ENCODE measurements around the gene DGKI. TPM values are rescaled to one million over a fixed set of nuclear protein-coding genes. Genes with fewer than 3 reads are reported as not detected.

DGKI gene
- total RNA-seq, 1 experiment from 2014 or later, result 0.41 TPM

GRCh38 chr7:137513091-137513490, 333.7 kb downstream of the DGKI start:
- Histone ChIP-seq H4K20me1 (ENCODE audit: insufficient read depth) (no peaks in the 10 kb centered on the region), H3K4me3 (no peak overlapping the region), H3K79me2 (ENCODE audit: low read depth) (no peaks in the 10 kb centered on the region), H3K9me3 (ENCODE audit: insufficient read depth, low read depth) (no peaks in the 10 kb centered on the region), H2AFZ (no peak overlapping the region), H3K4me1 (replicated peaks; ENCODE audit: insufficient read depth) (0 out of 2 replicates have a peak, but pooled peaks cover 4% of the 10 kb centered on the region), H3K27me3 (ENCODE audit: insufficient read depth, low read depth) (no peaks in the 10 kb centered on the region), H3K36me3 (ENCODE audit: low read depth) (no peaks in the 10 kb centered on the region), H3K4me2 (no peak overlapping the region), H3K9me2 (ENCODE audit: insufficient read depth) (no peaks in the 10 kb centered on the region), H3K27ac (no peak overlapping the region), H3F3A (ENCODE audit: insufficient read depth, low read depth) (no peaks in the 10 kb centered on the region)
- POLR2A ChIA-PET (ENCODE audit: unreplicated experiment), result no interaction called here
- no TSS peak for BruUV-seq (replicated peaks)
- intact Hi-C loops (cut with micrococcal nuclease; ENCODE audit: unreplicated experiment), result no loop called here
- TF ChIP-seq, protein P1, sequence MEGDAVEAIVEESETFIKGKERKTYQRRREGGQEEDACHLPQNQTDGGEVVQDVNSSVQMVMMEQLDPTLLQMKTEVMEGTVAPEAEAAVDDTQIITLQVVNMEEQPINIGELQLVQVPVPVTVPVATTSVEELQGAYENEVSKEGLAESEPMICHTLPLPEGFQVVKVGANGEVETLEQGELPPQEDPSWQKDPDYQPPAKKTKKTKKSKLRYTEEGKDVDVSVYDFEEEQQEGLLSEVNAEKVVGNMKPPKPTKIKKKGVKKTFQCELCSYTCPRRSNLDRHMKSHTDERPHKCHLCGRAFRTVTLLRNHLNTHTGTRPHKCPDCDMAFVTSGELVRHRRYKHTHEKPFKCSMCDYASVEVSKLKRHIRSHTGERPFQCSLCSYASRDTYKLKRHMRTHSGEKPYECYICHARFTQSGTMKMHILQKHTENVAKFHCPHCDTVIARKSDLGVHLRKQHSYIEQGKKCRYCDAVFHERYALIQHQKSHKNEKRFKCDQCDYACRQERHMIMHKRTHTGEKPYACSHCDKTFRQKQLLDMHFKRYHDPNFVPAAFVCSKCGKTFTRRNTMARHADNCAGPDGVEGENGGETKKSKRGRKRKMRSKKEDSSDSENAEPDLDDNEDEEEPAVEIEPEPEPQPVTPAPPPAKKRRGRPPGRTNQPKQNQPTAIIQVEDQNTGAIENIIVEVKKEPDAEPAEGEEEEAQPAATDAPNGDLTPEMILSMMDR (conservative IDR thresholded peaks at IDR 0.05), result no peak
- no peak for TF ChIP-seq EZH2 (IDR thresholded peaks at IDR 0.05; ENCODE audit: low read depth)
- no peak for DNase-seq
- CTCF ChIA-PET, result no interaction called here

DNA sequence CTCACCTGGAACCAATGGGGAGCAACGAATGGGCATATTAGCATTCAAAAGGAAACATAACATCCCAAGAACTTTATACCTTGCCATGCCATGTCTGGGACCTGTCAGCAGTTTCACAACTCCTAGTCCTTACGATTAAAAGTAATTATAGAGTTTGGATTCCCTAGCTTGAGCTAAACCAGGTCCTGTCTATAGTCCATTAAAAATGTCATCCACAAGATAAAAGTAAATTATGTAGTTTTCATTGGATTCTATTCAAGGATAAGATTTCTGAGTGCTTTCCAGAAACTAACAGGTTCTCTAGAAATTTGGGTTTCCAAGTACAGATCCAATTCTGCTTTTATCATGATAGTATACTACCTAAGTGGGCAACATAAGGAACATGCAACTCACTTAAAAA, 339.7 kb downstream of the DGKI start:
- intact Hi-C loops (cut with micrococcal nuclease; ENCODE audit: unreplicated experiment), result loop anchor here (5.0 kb wide), 1 partner anchor 70 kb away; no protein-coding TSS in a partner anchor
- no peaks in the 10 kb centered on the region for H3K9me2 ChIP-seq (ENCODE audit: insufficient read depth)
- no peak overlapping the region for H3K4me3 ChIP-seq
- no peak overlapping the region for H3K27ac ChIP-seq
- TF ChIP-seq, protein P1 (conservative IDR thresholded peaks at IDR 0.05), result no peak
- TF ChIP-seq EZH2 (IDR thresholded peaks at IDR 0.05; ENCODE audit: low read depth), result no peak
- H3K4me2 ChIP-seq, result no peak overlapping the region
- no peaks in the 10 kb centered on the region for H3K79me2 ChIP-seq (ENCODE audit: low read depth)
- no peaks in the 10 kb centered on the region for H4K20me1 ChIP-seq (ENCODE audit: insufficient read depth)
- no peaks in the 10 kb centered on the region for H3F3A ChIP-seq (ENCODE audit: insufficient read depth, low read depth)
- BruUV-seq (replicated peaks), result no TSS peak
- DNase-seq, result no peak
- ChIA-PET POLR2A (ENCODE audit: unreplicated experiment) (no interaction called here), CTCF (no interaction called here)
- H2AFZ ChIP-seq, result no peak overlapping the region
- H3K36me3 ChIP-seq (ENCODE audit: low read depth), result no peaks in the 10 kb centered on the region
- no peaks in the 10 kb centered on the region for H3K9me3 ChIP-seq (ENCODE audit: insufficient read depth, low read depth)
- no peaks in the 10 kb centered on the region for H3K27me3 ChIP-seq (ENCODE audit: insufficient read depth, low read depth)
- 0 out of 2 replicates have a peak, but pooled peaks cover 4% of the 10 kb centered on the region for H3K4me1 ChIP-seq (replicated peaks; ENCODE audit: insufficient read depth)

- Histone ChIP-seq H3K9me3 (ENCODE audit: insufficient read depth, low read depth) (no peaks in the 10 kb centered on the region), H3K36me3 (ENCODE audit: low read depth) (no peaks in the 10 kb centered on the region), H3K27me3 (ENCODE audit: insufficient read depth, low read depth) (no peaks in the 10 kb centered on the region), H4K20me1 (ENCODE audit: insufficient read depth) (no peaks in the 10 kb centered on the region), H3F3A (ENCODE audit: insufficient read depth, low read depth) (no peaks in the 10 kb centered on the region), H3K4me3 (no peak overlapping the region), H3K79me2 (ENCODE audit: low read depth) (no peaks in the 10 kb centered on the region), H3K27ac (no peak overlapping the region), H2AFZ (no peak overlapping the region), H3K4me2 (no peak overlapping the region), H3K4me1 (replicated peaks; ENCODE audit: insufficient read depth) (0 out of 2 replicates have a peak, but pooled peaks cover 4% of the 10 kb centered on the region), H3K9me2 (ENCODE audit: insufficient read depth) (no peaks in the 10 kb centered on the region)
- no peak for DNase-seq
- ChIA-PET POLR2A (ENCODE audit: unreplicated experiment) (no interaction called here), CTCF (no interaction called here)
- intact Hi-C loops (cut with micrococcal nuclease; ENCODE audit: unreplicated experiment), result loop anchor here (5.0 kb wide), 1 partner anchor 71 kb away; no protein-coding TSS in a partner anchor
- BruUV-seq (replicated peaks), result no TSS peak
- TF ChIP-seq EZH2 (IDR thresholded peaks at IDR 0.05; ENCODE audit: low read depth), result no peak
- TF ChIP-seq, protein P1 (conservative IDR thresholded peaks at IDR 0.05), result no peak
Observed at GRCh38 chr7:137506031-137506430, 340.7 kb downstream of the DGKI start.
